ENCODE measurements around the gene LMNB1. TPM values are rescaled to one million over a fixed set of nuclear protein-coding genes. Genes with fewer than 3 reads are reported as not detected.

The LMNB1 gene
- total RNA-seq, 1 experiment from 2014 or later: 211 TPM

GRCh38 chr5:126745259-126745992 lies 31.5 kb upstream of the LMNB1 start:
- H3K9me3 Mint-ChIP-seq: no peaks in the 10 kb centered on the region
- Histone ChIP-seq H3K23ac (ENCODE audit: insufficient read length, low read depth, low read length) (no peak overlapping the region), H3K14ac (ENCODE audit: insufficient read depth, low read length) (no peak overlapping the region), H3K56ac (ENCODE audit: insufficient read length, low read depth, low read length) (no peak overlapping the region), H3T11ph (ENCODE audit: low read length) (no peak overlapping the region), H4K8ac (replicated peaks; ENCODE audit: insufficient read length, low read depth, low read length) (no peak overlapping the region), H2BK120ac (ENCODE audit: low read depth, low read length, poor library complexity, severe bottlenecking) (no peak overlapping the region), H3K4ac (ENCODE audit: low read depth, low read length) (no peak overlapping the region), H3K4me1 (ENCODE audit: insufficient read depth, low read length) (peaks cover 2% of the 10 kb centered on the region; the same call in 1 of the 2 replicates), H2BK12ac (ENCODE audit: insufficient read length, low read depth, low read length) (no peak overlapping the region), H4K5ac (ENCODE audit: insufficient read length, low read depth, low read length) (no peak overlapping the region), H4K91ac (ENCODE audit: insufficient read length, low read depth, low read length) (no peak overlapping the region), H2AFZ (ENCODE audit: low read length) (no peak overlapping the region), H2AK5ac (ENCODE audit: insufficient read length, low read length) (no peak overlapping the region), H2BK5ac (ENCODE audit: insufficient read length, low read length) (no peak overlapping the region), H3K9me3 (ENCODE audit: control insufficient read depth, low read depth, low read length) (no peaks in the 10 kb centered on the region), H3K18ac (ENCODE audit: insufficient read length, low read depth, low read length) (no peak overlapping the region), H3K23me2 (ENCODE audit: insufficient read length, low read depth, low read length, poor library complexity, severe bottlenecking) (no peaks in the 10 kb centered on the region), H2BK15ac (ENCODE audit: low read depth, low read length) (no peak overlapping the region), H3K27ac (ENCODE audit: insufficient read length, low read depth, low read length) (no peak overlapping the region), H3K27me3 (ENCODE audit: insufficient read depth, low read length) (no peaks in the 10 kb centered on the region), H3K9ac (ENCODE audit: extremely low read depth, insufficient read length, low read length) (no peak overlapping the region), H4K20me1 (ENCODE audit: control insufficient read depth, insufficient read depth, insufficient read length) (no peaks in the 10 kb centered on the region), H3K79me2 (ENCODE audit: insufficient read depth, low read length) (no peaks in the 10 kb centered on the region), H3K4me2 (ENCODE audit: insufficient read depth, insufficient read length, low read length) (no peak overlapping the region), H3K79me1 (ENCODE audit: insufficient read depth, low read depth, low read length, poor library complexity, severe bottlenecking) (no peaks in the 10 kb centered on the region), H2BK20ac (ENCODE audit: low read depth, low read length, poor library complexity, severe bottlenecking) (no peak overlapping the region)
- TF ChIP-seq CTCF (conservative IDR thresholded peaks at IDR 0.05): no peak
- peak overlapping the region in 1 of 3 experiments; percentile 79; a peak in 2 of 7 replicates for H3K27ac Mint-ChIP-seq
- no peaks in the 10 kb centered on the region for H3K36me3 Mint-ChIP-seq (ENCODE audit: insufficient read depth in 1 of 3, low read depth in 3 of 3)
- H3K4me3 Mint-ChIP-seq: no peak overlapping the region
- peak; percentile 39 for DNase-seq
- no peaks in the 10 kb centered on the region for H3K27me3 Mint-ChIP-seq (ENCODE audit: low read depth)
- WGBS (ENCODE audit: extremely low coverage, insufficient read length, low lambda C conversion rate): no CpG with 5 or more reads among the region's 7 CpGs
- H3K4me1 Mint-ChIP-seq: peaks cover 33 to 35% of the 10 kb centered on the region in 2 experiments

All from H9 (cell line).